ENCODE measurements around the gene PLD4.

PLD4 gene

DNA sequence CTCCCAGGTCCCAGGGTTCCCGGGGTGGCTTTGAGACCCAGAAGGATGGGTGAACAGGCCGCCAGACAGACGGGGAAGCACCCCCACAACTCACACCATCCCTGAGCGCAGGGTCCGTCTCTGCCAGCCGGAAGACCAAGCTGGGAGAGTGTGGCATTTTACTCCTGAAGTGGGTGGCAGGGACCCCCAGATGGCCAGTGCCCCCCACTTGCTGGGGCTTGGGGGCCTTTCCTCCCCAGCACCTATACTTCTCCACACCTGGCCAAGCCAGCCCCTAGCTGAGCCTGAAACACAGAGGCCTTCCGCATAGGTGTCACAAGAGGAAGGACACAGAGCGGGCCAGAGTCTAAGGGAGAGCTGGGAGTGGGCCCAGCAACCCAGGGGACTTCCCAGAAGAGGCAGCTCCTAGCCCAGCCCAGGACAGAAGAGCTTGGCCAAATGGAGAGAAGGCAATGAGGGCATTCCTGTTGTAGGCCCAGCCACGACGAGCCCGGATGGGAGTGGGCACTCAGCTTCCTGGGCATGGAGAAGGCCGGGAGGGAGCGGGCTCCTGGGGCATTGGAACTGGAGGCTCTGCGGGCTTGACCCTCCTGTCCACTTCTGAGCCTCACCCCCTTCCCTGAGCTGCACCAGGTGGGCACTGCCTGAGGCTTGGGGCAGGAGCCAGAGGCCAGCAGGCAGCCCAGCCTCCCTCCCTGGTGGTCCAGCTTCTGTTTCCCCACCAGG, 50.1 kb downstream of the PLD4 start:
- no peak for DNase-seq (ENCODE audit: low read depth in 2 of 2)

DNA sequence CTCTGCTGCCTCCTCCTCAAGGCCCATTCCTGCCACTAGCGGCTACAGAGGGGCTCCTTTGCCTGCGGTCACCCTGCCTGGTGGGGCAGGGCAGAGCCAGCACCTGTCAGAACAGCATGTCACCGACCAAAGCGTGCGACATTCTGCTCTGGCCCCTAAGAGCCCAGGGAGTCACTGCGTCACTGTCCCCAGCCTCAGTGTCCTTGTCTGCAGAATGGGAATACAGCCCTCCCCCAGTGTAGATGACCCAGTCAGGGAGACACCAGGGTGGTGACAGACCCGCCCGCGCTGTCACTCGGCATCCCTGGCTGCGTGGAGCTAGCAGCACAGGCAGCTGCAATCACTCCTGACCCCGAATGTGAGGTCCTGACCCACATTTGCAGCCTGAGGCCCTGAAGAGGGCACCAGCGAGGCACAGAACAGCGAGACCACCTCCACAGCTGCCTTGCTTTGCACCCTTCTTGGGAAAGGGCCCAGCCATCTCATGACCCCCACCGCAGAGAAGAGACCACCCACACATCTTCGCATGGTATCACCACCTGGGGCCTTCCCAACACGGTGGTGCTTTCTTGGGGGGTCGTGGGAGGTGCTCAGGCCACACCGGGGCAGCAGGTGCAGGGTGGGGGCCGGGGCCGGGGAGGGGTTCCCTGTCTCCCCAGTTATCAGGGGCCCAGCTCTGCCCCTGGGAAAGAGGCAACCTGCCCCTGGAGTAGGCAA, 51.0 kb downstream of the PLD4 start:
- DNase-seq (ENCODE audit: low read depth in 2 of 2) = no peak

DNA sequence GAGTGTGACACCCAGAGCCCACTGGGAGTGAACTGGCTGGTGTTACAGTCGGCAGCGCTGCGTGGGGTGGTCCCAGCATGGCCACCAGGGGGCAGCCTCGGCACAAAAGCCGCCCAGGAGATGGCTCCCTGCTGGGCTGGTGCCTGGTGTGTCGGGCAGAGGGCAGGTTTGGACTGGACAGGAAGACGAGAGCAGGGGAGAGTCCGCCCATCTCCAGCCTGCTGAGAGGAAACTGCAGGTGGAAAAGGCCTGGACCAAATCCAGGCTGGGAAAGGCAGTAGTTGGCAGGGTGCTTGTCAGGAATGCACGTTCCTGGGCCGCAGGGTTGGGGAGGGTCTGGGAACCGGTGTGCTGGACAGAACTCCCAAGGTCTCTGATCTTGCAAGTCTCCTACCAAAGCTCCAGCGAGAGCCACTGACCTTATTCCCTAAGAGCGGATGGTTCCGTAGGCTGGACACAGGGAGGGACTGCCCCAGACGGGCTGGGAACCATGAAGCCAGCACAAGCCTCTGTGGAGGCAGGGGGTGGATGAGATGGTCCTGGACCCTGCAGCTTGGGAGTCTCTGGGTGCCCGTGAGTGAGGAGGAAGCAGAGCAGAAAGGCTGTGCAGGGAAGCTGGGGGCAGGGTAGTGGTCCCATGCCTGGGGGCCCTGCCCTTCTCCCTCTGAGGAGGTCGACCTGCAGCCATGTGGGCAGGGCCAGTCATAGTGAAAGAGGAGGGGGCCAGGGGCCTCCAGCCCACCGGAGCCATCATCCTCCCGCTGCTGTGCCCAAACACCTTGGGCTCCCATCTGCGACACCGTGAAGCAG, 51.7 kb downstream of the PLD4 start:
- DNase-seq (ENCODE audit: low read depth in 2 of 2) = no peak

DNA sequence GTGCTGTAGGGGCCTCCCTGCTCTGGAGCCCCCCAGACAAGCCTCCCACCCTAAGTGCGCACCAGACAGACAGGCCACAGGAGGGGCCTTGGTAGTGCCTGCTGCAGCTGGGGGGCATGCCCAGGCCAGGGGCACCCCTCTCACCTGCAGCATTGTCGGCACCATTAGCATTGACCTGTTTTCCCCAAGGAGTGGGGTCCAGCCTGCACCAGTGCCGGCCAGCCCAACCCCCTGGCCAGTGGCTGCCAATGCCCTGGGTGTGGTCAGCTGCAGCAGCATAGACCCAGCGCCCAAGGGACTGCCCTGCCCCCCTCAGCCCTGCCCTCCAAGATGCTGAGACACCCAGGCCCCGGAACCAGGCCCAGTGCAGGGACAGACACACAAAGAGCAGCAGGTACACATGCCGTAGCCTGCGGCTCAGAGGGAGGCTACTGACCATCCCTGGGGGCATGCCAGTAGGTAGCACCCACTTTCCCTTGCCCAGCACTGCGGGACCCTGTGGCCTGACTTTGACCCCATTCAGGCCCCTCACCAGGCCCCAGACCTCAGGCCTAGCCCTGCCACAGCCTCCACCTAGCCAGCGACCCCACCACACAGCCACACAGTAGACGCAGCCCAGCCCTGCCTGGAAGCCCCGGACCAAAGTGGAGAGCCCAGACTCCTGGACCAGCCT, 52.5 kb downstream of the PLD4 start:
- DNase-seq (ENCODE audit: low read depth in 2 of 2) = no peak

DNA sequence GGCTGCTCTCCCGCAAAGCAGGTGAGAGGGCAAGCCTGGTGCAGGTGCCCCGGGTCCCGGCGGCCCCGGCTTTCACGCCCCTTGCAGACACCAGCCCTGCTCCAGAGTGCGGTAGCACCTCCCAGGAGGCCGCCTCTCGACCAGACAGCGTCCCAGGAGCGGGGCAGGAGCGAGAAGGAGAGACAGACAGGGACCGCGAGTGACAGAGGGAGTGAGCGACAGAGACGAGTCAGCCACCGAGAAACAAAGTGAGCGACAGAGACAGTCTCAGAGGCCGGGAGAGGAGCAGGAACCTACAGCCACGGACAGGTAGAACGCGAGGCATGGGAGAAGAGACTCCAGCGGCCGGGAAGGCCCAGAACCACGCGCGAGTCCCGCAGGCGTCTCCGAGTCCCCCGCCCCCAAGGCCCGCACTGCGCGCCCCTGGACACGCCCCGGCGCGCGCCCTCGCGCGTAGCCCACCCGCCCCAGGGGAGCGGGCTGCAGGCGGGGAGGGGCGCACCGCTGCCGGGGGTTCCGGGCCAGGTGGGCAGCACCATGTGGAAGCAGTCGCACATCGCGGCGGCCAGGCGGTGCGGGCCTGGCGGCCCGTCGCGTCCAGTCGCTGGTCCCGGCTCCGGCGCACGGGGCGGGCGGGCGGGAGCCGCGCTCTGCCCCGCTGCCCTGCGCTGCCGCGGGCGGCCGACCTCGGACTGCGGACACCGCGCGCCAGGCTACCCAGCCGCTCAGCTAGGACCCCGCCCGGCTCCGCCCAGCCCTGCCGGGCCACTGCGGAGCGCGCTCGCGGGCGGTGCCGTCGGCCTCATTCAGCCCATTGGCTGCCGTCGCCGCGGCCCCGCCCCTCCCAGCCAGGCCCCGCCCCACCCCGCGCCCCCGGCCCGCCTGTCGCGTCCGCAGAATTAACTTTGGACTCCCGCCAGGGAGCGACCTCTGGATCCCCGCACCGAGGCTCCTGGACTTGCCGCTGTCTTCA, 53.3 kb downstream of the PLD4 start, which contains the start of gene AHNAK2:
TSS of gene AHNAK2 (minus strand) at position 694 of the 973 bp plus-strand sequence. CDS start at position 557, 137 bp downstream.
- peak in 1 of 2 experiments; percentile 30 for DNase-seq (ENCODE audit: low read depth in 2 of 2)

DNA sequence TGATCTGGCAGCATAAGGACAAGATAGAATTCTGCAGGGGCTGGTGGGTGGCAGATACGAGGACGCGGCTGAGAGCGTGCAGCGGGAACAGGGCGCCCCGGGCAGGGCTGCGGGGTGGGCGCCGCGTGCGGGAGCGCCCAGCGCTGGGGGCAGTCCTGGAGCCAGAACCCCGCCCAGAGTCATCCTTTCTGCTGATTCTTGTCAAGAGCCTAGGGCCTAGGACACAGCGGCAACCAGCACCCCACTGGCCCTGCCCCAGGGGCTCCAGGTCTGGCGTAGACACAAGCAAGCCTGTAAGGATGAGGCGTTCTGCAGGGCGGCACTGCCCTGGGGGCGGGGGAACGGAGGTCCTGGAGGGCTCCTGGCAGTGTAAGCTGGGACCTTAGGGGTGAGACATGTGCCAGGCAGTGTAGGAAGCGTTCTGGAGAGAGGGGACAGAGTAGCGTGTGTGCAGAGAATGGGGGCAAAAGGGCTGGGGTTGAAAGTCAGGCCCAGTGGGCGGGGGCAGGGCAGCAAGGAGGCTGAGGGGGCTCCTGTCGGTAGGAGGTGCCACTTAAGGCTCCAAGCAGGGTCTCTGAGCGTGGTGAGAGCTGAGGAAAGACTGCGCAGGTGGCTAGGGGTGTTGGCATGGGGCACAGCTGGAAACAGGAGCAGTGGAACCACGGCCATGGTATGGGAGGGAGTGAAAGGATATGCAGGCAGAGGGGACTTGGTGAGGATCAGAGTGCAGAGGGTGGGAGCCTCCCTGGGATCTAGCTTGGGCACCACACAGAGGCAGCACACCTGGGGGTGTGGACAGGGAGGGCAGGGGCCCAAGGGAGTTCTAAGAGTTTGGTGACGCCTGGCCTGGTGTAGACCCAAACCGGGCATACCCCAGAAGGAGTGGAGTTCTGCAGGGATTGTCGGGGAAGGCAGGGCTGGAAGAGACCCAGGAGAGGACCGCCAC, 54.3 kb downstream of the PLD4 start:
- no peak for DNase-seq (ENCODE audit: low read depth in 2 of 2)

DNA sequence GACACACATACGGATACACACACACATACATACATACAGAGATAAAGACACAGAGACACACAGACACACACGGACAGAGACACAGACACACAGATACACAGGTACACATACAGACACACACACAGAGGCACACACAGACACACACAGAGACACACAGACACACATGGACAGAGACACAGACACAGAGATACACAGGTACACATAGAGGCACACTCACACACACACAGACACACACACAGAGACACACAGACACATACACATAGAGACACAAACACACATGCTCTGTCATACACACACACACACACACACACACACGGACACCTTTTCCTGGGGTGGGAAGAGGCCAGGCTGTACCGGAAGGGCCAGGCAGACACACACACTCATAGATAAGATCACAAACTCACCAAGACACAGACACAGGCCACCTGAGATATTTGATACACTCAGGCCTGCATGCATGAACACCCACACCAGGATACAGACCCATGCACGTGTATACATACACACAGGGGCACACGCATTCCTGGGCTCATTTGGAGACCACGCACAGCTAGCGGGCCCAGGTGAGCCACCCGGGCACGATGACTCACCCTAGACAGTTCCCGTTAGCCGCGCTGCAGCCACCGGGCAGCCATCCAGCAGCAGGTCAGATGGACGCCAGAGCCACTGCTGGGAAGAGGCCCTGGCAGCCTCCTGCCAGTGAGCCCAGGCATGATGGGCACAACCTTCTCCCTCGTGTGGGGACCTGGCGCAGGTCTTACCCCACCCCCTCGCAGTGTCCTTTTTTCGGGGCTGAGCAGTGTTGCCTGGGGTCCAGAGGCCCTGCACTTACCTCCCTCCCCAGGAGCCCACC, 55.3 kb downstream of the PLD4 start:
- no peak for DNase-seq (ENCODE audit: low read depth in 2 of 2)

DNA sequence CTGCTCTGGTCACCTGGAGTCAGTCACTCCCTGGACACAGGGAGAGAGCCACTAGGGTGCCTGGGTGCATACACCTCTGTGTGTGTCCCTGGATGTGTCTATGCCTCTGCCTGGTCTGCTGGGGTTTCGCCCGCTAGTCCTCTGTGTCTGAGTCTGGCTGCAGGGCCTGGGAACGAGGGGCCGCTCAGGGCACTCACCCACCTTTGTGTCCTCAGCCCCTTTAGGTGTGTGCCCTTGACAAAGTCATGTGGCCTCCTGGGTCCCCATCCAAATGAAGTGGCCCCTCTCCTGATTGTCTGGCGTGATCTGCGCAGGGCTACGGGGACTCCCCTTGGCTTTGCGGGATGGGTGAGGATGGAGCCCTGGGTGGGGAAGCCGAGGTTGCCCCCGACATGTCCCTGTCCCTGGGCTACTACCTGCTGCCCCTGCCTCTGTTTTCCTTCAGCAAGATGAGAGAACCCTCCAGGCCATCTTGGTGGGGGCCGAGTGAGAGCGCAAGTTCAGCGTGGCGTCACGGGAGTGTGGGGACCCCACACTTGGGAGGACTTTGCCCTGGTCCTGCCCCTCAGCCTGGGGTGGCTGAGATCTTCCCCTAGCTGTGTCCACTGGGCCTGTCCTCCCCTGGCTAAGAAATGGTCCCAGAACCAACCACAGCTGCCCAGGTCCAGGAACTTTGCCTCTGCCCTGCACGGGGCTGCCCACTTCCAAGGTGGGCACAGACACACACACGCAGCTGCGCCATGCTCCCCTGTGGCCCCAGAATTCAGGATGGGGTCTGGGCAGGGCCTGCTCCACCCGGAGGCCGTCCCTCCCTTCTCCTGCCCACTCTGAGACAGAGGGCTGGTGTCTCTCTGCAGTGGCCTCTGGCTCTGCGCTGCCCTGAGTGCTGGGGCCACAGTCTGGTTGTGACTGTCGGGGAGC, 56.2 kb downstream of the PLD4 start:
- DNase-seq (ENCODE audit: low read depth in 2 of 2) = no peak

DNA sequence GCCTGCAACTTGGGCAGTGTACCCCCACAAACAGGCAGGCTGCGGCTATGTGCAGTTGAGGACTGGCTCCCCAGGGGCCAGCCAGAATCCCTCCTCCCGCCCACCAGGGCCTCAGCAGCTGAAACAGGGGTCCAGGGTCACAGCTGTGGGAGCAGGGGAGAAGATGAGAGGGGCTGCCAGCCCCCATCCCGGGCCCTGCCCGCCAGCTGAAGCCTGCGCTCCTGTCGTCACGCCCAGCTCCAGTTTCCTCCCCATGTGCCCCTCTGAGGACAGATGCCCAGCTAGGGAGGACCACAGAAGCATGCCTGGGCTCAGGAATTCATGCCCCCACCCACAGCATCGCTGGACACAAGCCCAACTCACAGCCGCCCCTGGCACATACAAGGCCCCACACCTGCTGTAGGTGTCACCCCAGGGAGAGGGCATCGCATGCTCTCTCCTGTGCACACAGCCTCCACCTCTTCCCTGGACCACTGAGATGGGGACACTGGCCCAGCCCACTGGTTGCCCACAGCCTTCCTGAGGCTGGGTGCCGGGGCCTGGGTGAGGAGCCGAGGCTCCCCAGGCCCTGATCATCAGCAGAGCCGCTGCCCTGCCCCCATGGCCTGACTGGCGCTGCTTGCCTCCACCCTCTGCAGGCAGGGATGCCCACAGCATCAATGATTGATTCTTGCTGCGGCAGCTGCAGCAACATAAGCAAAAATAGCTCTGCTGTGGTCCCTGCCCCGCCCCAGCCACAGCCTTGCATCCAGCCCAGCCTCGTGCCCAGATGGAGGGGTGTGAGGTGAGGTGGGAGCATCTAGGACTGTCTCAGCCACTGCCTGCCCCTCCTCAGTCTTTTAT, 57.2 kb downstream of the PLD4 start:
- DNase-seq (ENCODE audit: low read depth in 2 of 2) = no peak

DNA sequence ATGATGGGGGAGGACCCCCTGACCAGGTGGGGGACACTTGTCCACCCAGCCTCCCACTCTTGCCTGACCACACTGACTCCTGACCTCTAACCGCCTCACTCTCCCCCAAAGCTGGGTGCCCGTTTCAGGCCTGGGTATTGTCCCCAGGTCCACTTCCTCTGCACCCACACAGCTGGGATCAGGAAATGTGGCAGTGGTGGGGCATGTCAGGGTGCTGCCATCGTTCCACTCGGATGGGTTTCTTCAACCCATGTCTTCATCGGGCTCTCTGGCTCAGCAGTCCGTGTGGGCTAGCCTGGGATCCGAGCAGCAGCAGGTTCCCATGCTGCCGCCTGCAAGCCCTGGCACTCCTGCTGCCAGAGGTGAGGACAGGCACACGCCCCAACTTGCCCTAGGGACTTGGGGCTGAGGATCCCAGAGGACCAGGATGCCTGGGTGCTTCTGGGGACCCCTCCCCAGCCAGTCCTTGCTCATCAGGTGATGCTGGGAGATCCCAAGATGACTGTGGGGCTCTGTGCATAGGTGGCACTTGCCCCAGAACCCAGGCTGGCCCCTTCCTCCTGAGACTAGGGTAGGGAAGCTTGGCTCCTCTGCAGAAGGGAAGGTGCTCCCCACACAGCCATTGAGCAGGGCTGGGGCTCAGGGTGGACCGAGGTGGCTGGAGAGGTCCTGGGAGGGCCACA, 58.0 kb downstream of the PLD4 start:
- no peak for DNase-seq (ENCODE audit: low read depth in 2 of 2)
